Neural cell (in vitro differentiated cells): Measurements from ENCODE around the gene PYDC2.

ENCODE experiments used
- CTCF ChIP-seq: fragments of 450-650 bp; IDR thresholded peaks from 2 replicates; pipeline ENCODE4 v1.5.1; 2014; ENCODE audit warnings: antibody characterized with exemption, mild to moderate bottlenecking, moderate library complexity; ENCODE audit not compliant: poor library complexity, severe bottlenecking
- EP300 ChIP-seq: fragments of 450-650 bp; conservative IDR thresholded peaks from 2 replicates; pipeline ENCODE4 v1.6.1; 2014; ENCODE audit warnings: antibody characterized with exemption, mild to moderate bottlenecking, moderate library complexity; ENCODE audit not compliant: poor library complexity, severe bottlenecking
- EZH2 ChIP-seq: fragments of 200-600, 300-800 bp; shearing (Covaris generic), sonication (generic); IDR thresholded peaks from 2 replicates; pipeline ENCODE4 v1.6.1; 2014; ENCODE audit warnings: antibody characterized with exemption, low read length, borderline replicate concordance, mild to moderate bottlenecking; ENCODE audit not compliant: insufficient read depth, poor library complexity, severe bottlenecking
- POLR2AphosphoS5 ChIP-seq: IDR thresholded peaks from 2 replicates; pipeline ENCODE4 v1.6.1; 2012
- RAD21 ChIP-seq: fragments of 450-650 bp; conservative IDR thresholded peaks from 2 replicates; pipeline ENCODE4 v1.6.1; 2014; ENCODE audit warnings: antibody characterized with exemption, mild to moderate bottlenecking, moderate library complexity
- REST ChIP-seq: IDR thresholded peaks from 2 replicates; pipeline ENCODE4 v1.6.1; 2012; ENCODE audit warnings: borderline replicate concordance
- SMC3 ChIP-seq: fragments of 450-650 bp; conservative IDR thresholded peaks from 2 replicates; pipeline ENCODE4 v1.6.1; 2014; ENCODE audit warnings: antibody characterized with exemption, mild to moderate bottlenecking, moderate library complexity; ENCODE audit not compliant: poor library complexity

- TF ChIP-seq CTCF (no peak), REST (no peak), POLR2AphosphoS5 (no peak), EZH2 (no peak), SMC3 (no peak), EP300 (no peak), RAD21 (no peak)
These were observed 35.6 kb upstream of the PYDC2 start for GRCh38 chr3:191425322-191425734.
